ENCODE results near the gene ZBTB1.

DNA sequence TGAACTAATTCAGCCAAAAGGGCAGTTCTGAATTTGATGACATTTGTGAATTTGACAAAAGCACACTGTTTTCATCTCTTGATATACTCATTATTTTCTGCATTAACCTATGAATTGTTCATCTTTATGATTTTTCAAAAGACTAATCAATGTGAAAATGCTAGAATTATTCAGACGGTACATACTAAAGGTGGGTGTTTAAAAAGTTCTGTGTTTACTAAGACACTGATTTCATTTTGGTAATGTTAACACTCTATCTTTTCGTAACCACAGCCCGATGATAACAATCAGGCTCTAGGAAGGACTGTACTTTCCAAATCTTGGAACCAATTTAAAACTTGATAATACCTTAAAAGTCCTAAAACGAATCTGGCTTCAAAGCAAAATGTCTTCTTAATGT lies 29.9 kb upstream of the ZBTB1 start:
- TF ChIP-seq, protein P1, sequence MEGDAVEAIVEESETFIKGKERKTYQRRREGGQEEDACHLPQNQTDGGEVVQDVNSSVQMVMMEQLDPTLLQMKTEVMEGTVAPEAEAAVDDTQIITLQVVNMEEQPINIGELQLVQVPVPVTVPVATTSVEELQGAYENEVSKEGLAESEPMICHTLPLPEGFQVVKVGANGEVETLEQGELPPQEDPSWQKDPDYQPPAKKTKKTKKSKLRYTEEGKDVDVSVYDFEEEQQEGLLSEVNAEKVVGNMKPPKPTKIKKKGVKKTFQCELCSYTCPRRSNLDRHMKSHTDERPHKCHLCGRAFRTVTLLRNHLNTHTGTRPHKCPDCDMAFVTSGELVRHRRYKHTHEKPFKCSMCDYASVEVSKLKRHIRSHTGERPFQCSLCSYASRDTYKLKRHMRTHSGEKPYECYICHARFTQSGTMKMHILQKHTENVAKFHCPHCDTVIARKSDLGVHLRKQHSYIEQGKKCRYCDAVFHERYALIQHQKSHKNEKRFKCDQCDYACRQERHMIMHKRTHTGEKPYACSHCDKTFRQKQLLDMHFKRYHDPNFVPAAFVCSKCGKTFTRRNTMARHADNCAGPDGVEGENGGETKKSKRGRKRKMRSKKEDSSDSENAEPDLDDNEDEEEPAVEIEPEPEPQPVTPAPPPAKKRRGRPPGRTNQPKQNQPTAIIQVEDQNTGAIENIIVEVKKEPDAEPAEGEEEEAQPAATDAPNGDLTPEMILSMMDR (IDR thresholded peaks at IDR 0.05): no peak
- TF ChIP-seq POLR2A (IDR thresholded peaks at IDR 0.05): no peak

Data from heart left ventricle (tissue), 13 donors.